ENCODE results near the gene MEX3D.
A peak's percentile ranks its signal among the peaks of the same experiment; 100 is the strongest.

The MEX3D gene

GRCh38 chr19:1518471-1518870 lies 49.7 kb downstream of the MEX3D start:
- TF ChIP-seq POLR2A (IDR thresholded peaks at IDR 0.05; ENCODE audit: low read length) (no peak), GATA1 (IDR thresholded peaks at IDR 0.05; ENCODE audit: low read depth, low read length) (no peak)
- DNase-seq: no peak

- no peak for DNase-seq
- TF ChIP-seq POLR2A (IDR thresholded peaks at IDR 0.05; ENCODE audit: low read length) (no peak), GATA1 (IDR thresholded peaks at IDR 0.05; ENCODE audit: low read depth, low read length) (no peak)
Measured at GRCh38 chr19:1516395-1516753, 51.8 kb downstream of the MEX3D start.

GRCh38 chr19:1514986-1515721 lies 53.0 kb downstream of the MEX3D start:
- no peak for DNase-seq
- TF ChIP-seq GATA1 (IDR thresholded peaks at IDR 0.05; ENCODE audit: low read depth, low read length): no peak
- TF ChIP-seq POLR2A (IDR thresholded peaks at IDR 0.05; ENCODE audit: low read length): no peak

GRCh38 chr19:1514295-1514661 lies 53.8 kb downstream of the MEX3D start:
- no peak for DNase-seq
- TF ChIP-seq GATA1 (IDR thresholded peaks at IDR 0.05; ENCODE audit: low read depth, low read length) (no peak), POLR2A (IDR thresholded peaks at IDR 0.05; ENCODE audit: low read length) (no peak)

GRCh38 chr19:1513499-1514294 lies 54.4 kb downstream of the MEX3D start:
- DNase-seq: peak; percentile 78 to 87
- TF ChIP-seq POLR2A (IDR thresholded peaks at IDR 0.05; ENCODE audit: low read length) (no peak), GATA1 (IDR thresholded peaks at IDR 0.05; ENCODE audit: low read depth, low read length) (no peak)

GRCh38 chr19:1512671-1513498 lies 55.2 kb downstream of the MEX3D start, which contains the start of gene ADAMTSL5:
ADAMTSL5 (minus strand) TSS chr19:1513019; CDS start chr19:1510943, 2,076 bp downstream.
- DNase-seq: peak; percentile 83 to 87
- TF ChIP-seq GATA1 (IDR thresholded peaks at IDR 0.05; ENCODE audit: low read depth, low read length) (no peak), POLR2A (IDR thresholded peaks at IDR 0.05; ENCODE audit: low read length) (no peak)

- no peak for DNase-seq
- TF ChIP-seq GATA1 (IDR thresholded peaks at IDR 0.05; ENCODE audit: low read depth, low read length): no peak
- TF ChIP-seq POLR2A (IDR thresholded peaks at IDR 0.05; ENCODE audit: low read length): no peak
Measured at GRCh38 chr19:1511318-1512317, 56.5 kb downstream of the MEX3D start.

- DNase-seq: no peak
Measured at GRCh38 chr19:1510807-1511206, 57.3 kb downstream of the MEX3D start.

GRCh38 chr19:1510442-1510806 lies 57.7 kb downstream of the MEX3D start:
- TF ChIP-seq POLR2A (IDR thresholded peaks at IDR 0.05; ENCODE audit: low read length): no peak
- no peak for TF ChIP-seq GATA1 (IDR thresholded peaks at IDR 0.05; ENCODE audit: low read depth, low read length)
- no peak for DNase-seq

More at GRCh38 chr19:1510807-1511206, 57.3 kb downstream of the MEX3D start:
- TF ChIP-seq POLR2A (IDR thresholded peaks at IDR 0.05; ENCODE audit: low read length) (no peak), GATA1 (IDR thresholded peaks at IDR 0.05; ENCODE audit: low read depth, low read length) (no peak)

GRCh38 chr19:1509602-1510441 lies 58.3 kb downstream of the MEX3D start:
- TF ChIP-seq GATA1 (IDR thresholded peaks at IDR 0.05; ENCODE audit: low read depth, low read length): no peak
- TF ChIP-seq POLR2A (IDR thresholded peaks at IDR 0.05; ENCODE audit: low read length): no peak
- DNase-seq: no peak

- TF ChIP-seq POLR2A (IDR thresholded peaks at IDR 0.05; ENCODE audit: low read length) (no peak), GATA1 (IDR thresholded peaks at IDR 0.05; ENCODE audit: low read depth, low read length) (no peak)
- no peak for DNase-seq
Measured at GRCh38 chr19:1508507-1508856, 59.6 kb downstream of the MEX3D start.

Data from erythroblast (primary cell).